Dendritic cell treated with granulocyte-macrophage colony-stimulating factor and Interleukin-4, amounts not matched to agents 40 ng/mL and 50 ng/mL, for 4 days (primary cell): ENCODE results near the gene CYB5A.
A peak's percentile ranks its signal among the peaks of the same experiment; 100 is the strongest.

Experiments used
- H3K27ac Mint-ChIP-seq: one replicate; pipeline ENCODE4 v1.8.0; 2022; ENCODE audit warnings: mild to moderate bottlenecking, mixed read lengths
- H3K27me3 Mint-ChIP-seq: one replicate; pipeline ENCODE4 v1.8.0; 2022; ENCODE audit warnings: mild to moderate bottlenecking, mixed read lengths
- H3K36me3 Mint-ChIP-seq: one replicate; pipeline ENCODE4 v1.8.0; 2022; ENCODE audit warnings: low read depth, mixed read lengths
- H3K4me1 Mint-ChIP-seq: one replicate; pipeline ENCODE4 v1.8.0; 2022; ENCODE audit warnings: low read depth, mixed read lengths
- H3K4me3 Mint-ChIP-seq: one replicate; pipeline ENCODE4 v1.8.0; 2022; ENCODE audit warnings: mild to moderate bottlenecking, moderate library complexity, mixed read lengths
- H3K9me3 Mint-ChIP-seq: one replicate; pipeline ENCODE4 v1.8.0; 2022; ENCODE audit warnings: mixed read lengths
- intact Hi-C: fragments of 100-400 bp; cut with micrococcal nuclease; formaldehyde crosslinking; loops from one replicate; pipeline ENCODE4 v1.15.0; 2022

Gene CYB5A

DNA sequence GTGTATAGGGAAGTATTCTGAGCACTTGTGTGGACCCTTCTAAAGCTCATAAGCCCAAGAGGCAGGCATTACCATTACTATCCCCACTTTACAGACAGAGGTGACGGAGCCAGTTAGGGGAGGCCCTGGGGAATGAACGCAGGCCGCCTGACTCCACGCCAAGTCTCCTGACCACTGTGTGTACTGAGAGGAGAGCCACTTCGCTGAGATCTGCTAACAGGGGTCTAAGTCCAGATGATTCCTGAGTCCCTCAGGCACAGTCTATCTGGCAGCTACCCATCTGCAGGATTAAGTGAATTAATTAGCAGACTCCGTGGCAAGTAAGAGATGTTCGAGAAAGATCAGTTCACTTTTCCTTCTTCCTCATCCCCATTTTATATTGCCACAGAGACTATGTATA lies 13.7 kb downstream of the CYB5A start:
- intact Hi-C loops, result no loop called here

DNA sequence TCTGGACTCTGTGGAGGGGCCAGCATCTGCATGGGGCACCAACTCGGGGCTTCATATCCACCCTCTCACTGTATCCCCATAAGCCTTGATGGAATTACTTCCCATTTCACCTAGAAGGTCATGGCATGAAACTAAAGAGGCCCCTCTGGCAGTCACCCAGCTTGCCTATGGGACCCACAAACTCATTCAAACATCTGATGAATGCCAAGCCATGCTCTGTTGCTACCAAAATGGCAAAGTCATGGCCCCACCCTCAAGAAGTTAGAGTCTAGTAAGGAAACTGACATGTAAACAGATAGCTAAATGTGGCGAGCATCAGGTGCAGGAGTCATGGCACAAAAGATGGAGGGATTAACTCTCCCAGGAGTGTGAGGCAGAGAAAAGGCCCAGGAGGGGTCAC lies 14.5 kb downstream of the CYB5A start:
- no peak overlapping the region for H3K27ac Mint-ChIP-seq
- H3K9me3 Mint-ChIP-seq, result no peaks in the 10 kb centered on the region
- intact Hi-C loops, result no loop called here
- peaks cover 27% of the 10 kb centered on the region for H3K4me1 Mint-ChIP-seq
- peaks cover 12% of the 10 kb centered on the region for H3K36me3 Mint-ChIP-seq
- no peak overlapping the region for H3K4me3 Mint-ChIP-seq
- H3K27me3 Mint-ChIP-seq, result no peaks in the 10 kb centered on the region

More for the DNA sequence above, 13.7 kb downstream of the CYB5A start:
- Mint-ChIP-seq H3K9me3 (no peaks in the 10 kb centered on the region), H3K4me3 (no peak overlapping the region), H3K36me3 (peaks cover 12% of the 10 kb centered on the region), H3K4me1 (peaks cover 31% of the 10 kb centered on the region), H3K27ac (no peak overlapping the region), H3K27me3 (no peaks in the 10 kb centered on the region)

DNA sequence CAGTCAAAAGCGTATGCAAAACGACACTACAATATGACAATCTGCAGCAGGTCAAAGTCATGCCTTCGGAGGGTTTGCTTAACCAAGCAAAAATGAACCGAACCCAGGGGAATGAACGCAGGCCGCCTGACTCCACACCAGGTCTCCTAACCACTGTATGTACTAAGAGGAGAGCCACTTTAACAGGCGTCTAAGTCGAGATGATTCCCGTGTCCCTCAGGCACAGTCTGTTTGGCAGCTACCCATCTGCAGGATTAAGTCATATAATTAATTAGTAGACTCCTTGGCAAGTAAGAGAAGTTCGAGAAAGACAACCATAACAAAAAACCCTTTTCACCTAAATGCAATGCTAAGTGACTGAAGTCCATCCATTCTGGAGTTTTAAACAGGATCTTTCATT lies 15.2 kb downstream of the CYB5A start:
- intact Hi-C loops, result no loop called here
- H3K27ac Mint-ChIP-seq, result no peak overlapping the region
- H3K9me3 Mint-ChIP-seq, result no peaks in the 10 kb centered on the region
- peaks cover 12% of the 10 kb centered on the region for H3K36me3 Mint-ChIP-seq
- H3K4me3 Mint-ChIP-seq, result no peak overlapping the region
- no peaks in the 10 kb centered on the region for H3K27me3 Mint-ChIP-seq
- peaks cover 20% of the 10 kb centered on the region for H3K4me1 Mint-ChIP-seq

DNA sequence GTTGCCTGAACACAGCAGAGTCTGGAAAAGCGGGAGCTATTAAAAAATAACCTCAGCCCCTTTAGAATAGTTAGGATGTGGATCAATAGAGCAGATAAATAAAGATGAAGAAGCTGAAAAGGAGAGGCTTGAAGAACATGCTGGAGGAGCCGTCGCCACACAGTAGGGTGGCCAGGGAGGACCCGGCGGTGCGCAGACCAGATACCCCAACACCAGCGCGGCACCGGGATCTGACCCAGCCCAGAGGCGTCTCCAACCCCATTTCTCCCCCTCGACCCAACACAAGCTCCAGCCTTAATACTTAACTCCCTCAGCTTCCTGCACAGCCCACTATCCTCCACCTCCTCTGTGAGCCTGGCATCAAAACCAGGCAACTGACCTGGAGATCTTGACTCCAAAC lies 16.0 kb downstream of the CYB5A start:
- no peaks in the 10 kb centered on the region for H3K27me3 Mint-ChIP-seq
- no peaks in the 10 kb centered on the region for H3K9me3 Mint-ChIP-seq
- H3K4me3 Mint-ChIP-seq, result no peak overlapping the region
- intact Hi-C loops, result no loop called here
- no peak overlapping the region for H3K27ac Mint-ChIP-seq
- peaks cover 8% of the 10 kb centered on the region for H3K36me3 Mint-ChIP-seq
- H3K4me1 Mint-ChIP-seq, result peaks cover 11% of the 10 kb centered on the region

DNA sequence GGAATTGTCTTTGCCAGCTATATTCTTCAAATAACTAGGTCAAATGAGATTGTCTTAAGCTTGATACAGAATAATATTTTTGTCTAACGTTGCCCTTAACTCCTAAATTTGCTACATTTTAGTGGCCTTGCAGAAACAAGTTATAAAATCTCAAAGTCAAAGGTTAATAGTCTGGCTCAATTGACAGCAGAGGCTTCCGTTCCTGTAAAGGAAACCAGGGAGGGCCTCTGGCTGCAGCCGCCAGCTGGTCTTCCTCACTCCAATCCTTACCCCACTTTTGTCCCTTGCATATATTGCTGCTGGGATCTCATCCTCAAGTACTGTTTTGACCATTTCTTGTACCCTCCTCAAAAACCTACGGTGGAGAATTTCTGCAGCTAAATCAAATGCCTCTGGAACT lies 17.1 kb downstream of the CYB5A start:
- H3K27me3 Mint-ChIP-seq, result no peaks in the 10 kb centered on the region

DNA sequence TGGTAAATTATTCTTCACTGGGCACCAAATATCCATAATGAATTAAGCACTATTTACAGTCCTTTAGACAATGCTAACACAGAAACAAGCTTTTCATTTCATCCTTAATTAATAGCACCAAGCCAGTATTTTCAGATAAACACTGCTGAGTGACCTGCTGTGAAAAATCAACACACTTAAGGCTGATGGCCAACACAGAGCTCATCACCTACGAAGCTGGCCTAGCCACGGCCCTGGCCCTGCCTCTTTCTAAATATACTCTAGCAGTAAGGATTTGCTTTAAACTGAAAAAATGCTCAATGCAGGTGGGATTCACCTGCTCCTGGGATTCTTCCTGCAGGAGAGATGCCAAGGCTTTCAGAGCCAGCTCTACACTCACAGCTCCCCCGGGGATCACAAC lies 18.4 kb downstream of the CYB5A start:
- Mint-ChIP-seq H3K4me3 (no peak overlapping the region), H3K4me1 (peaks cover 4% of the 10 kb centered on the region), H3K36me3 (peaks cover 5% of the 10 kb centered on the region), H3K9me3 (no peaks in the 10 kb centered on the region), H3K27me3 (no peaks in the 10 kb centered on the region), H3K27ac (no peak overlapping the region)
- intact Hi-C loops, result no loop called here

More for the DNA sequence above, 17.1 kb downstream of the CYB5A start:
- no peaks in the 10 kb centered on the region for H3K9me3 Mint-ChIP-seq
- peaks cover 5% of the 10 kb centered on the region for H3K36me3 Mint-ChIP-seq
- H3K27ac Mint-ChIP-seq, result no peak overlapping the region
- no peak overlapping the region for H3K4me3 Mint-ChIP-seq
- peaks cover 10% of the 10 kb centered on the region for H3K4me1 Mint-ChIP-seq
- intact Hi-C loops, result no loop called here

DNA sequence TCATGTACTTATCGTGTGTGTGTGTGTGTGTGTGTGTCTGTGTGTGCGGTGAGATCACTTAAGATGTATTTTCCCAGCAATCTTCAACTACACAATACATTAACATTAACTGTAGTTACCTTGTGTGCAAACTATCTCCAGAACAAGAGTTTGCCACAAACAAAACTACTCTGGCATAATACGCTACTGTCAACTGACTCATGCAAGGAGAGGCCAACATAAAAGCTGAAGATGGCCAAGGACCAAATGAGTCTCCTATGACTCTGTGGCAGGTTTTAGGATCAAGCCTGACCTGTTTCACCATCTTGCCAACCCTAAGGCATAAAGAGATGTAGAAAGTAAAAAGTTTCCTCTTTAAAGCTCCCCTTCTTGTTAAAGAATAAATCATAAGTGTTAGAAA lies 20.1 kb downstream of the CYB5A start:
- H3K4me3 Mint-ChIP-seq, result no peak overlapping the region
- no peak overlapping the region for H3K27ac Mint-ChIP-seq
- H3K27me3 Mint-ChIP-seq, result no peaks in the 10 kb centered on the region
- no peaks in the 10 kb centered on the region for H3K9me3 Mint-ChIP-seq
- H3K4me1 Mint-ChIP-seq, result no peaks in the 10 kb centered on the region
- intact Hi-C loops, result no loop called here
- H3K36me3 Mint-ChIP-seq, result peaks cover 8% of the 10 kb centered on the region

DNA sequence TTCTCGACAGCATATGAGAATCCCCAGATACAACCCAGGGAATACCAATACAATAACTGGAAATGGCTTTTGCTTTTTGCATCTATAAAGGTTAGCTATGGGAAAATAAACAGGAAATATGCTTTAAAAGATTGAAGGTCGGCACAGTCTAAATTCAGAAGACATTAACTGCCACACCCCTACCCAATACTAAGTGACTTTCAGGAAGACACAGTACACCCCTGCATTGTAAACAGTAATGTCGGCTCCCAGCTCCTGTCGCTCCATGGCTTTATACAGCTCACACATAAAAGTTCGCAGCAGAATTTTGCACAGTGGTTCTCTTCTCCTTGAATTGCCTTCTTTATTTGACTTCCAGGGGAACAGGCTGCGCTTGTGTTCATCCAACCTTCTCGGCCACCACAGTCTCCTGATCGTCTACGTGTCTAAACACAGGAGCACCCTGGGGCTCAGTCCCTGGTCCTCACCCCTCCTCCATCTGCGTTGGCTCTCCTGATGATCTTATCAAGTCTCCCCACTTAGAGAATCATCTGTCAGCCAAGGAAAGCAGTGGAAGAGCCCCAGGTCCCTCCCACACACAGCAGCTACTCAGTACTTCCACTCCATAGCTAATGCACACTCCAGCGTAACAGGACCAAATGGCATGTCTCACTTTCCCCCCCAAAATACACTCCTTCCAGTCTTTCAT lies 22.7 kb downstream of the CYB5A start:
- H3K4me1 Mint-ChIP-seq, result peaks cover 7% of the 10 kb centered on the region
- no peaks in the 10 kb centered on the region for H3K27me3 Mint-ChIP-seq
- no peak overlapping the region for H3K4me3 Mint-ChIP-seq
- peaks cover 8% of the 10 kb centered on the region for H3K36me3 Mint-ChIP-seq
- H3K27ac Mint-ChIP-seq, result no peak overlapping the region
- H3K9me3 Mint-ChIP-seq, result no peaks in the 10 kb centered on the region
- intact Hi-C loops, result no loop called here

DNA sequence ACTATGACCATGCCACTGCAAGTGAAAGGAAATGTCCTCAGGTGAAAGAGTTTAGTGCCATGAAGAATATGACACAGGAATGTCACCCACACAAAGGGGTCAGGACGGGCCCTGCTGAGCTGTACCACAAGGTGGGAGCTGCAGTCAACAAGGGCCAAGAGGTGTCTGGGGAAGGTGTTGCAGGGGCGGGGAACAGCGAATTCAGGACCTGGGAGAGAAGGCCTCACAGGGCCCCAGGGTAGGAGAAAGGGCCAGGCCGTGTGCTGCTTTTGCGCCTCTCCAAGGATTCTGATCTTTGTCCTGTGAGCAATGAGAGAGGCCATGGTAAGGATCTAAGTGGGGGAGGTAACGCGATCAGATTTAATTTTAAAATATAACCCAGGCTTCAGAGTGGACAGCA lies 23.6 kb downstream of the CYB5A start:
- Mint-ChIP-seq H3K4me1 (peaks cover 9% of the 10 kb centered on the region), H3K4me3 (no peak overlapping the region), H3K36me3 (peaks cover 8% of the 10 kb centered on the region), H3K27me3 (no peaks in the 10 kb centered on the region), H3K9me3 (no peaks in the 10 kb centered on the region), H3K27ac (no peak overlapping the region)
- intact Hi-C loops, result no loop called here

DNA sequence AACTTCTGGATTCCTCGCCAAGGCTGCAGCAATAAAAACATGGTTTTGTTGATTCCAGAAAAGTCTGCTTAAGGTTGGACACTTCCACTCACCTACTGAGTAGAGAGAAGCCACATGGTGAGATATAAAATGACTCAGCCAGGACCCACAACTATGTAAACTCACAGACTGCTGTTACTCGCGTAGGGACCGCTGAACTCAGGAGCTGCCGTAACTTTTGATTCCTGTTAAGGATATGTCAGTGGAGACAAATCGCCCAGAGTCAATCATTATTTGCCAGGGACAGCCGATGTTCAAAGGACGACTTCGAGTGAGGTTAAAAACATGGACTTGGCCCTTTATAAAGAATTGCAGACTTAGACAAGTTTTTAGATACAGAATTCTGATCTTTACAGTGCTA lies 25.6 kb downstream of the CYB5A start:
- intact Hi-C loops, result no loop called here
- no peaks in the 10 kb centered on the region for H3K27me3 Mint-ChIP-seq
- peaks cover 9% of the 10 kb centered on the region for H3K4me1 Mint-ChIP-seq
- H3K4me3 Mint-ChIP-seq, result no peak overlapping the region
- peaks cover 16% of the 10 kb centered on the region for H3K36me3 Mint-ChIP-seq
- H3K27ac Mint-ChIP-seq, result no peak overlapping the region
- no peaks in the 10 kb centered on the region for H3K9me3 Mint-ChIP-seq

DNA sequence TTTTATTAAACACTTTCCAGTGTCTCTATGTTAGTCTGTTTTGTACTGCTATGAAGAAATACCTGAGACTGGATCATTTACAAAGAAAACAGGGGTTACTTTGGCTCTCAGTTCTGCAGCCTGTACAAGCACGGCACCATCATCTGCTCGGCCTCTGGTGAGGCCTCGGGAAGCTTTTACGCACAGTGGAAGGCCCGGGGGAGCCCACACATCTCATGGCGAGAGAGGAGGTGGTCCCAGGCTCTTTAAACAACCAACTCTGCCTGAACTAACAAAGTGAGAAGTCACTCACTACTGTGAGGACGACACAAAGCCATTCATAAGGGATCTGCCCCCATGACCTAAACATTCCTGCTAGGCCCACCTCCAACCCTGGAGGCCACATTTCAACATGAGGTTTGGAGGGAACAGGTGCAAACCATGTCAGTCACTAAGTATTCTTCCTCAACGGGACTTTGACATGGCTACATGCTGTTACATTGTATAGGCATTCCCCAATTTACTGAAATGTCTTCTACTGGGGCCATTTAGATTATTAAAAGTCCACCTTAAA lies 26.1 kb downstream of the CYB5A start:
- Mint-ChIP-seq H3K36me3 (peaks cover 18% of the 10 kb centered on the region), H3K9me3 (no peaks in the 10 kb centered on the region), H3K27me3 (no peaks in the 10 kb centered on the region), H3K27ac (no peak overlapping the region), H3K4me1 (peaks cover 9% of the 10 kb centered on the region), H3K4me3 (no peak overlapping the region)
- intact Hi-C loops, result no loop called here

DNA sequence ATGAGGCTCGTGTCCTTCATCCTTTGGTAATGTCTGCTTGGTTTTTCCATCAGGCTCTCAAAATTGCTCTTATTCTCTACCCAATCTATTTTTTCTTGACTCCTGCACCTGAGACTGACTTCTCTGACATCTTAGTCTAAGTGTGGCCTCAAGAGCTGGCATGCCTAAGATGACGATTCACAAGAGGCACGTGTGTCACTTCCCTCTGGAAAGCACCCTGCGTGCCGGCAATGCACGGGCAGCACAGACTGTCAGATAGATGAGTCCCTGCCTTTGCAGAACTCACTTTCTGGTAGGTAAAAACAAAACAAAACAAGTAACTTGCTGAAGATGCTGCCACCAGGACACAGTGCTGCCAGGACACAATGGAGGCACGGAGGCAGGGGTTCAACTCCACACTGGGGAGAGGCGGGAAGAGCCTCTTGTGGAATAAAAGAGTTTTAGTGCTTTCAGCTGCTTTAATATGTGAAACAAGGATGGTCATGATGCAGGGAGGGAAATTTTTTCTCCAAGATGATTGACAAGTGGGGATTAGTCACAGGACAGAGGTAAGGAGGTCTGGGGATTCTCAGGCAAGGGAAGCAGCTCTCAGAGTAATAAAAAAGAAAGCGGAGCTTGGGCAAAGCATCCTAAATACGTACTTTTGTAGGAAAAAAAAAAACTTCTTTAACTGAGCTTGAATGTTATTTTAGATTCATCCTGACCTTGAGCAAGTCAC lies 27.3 kb downstream of the CYB5A start:
- intact Hi-C loops, result no loop called here

DNA sequence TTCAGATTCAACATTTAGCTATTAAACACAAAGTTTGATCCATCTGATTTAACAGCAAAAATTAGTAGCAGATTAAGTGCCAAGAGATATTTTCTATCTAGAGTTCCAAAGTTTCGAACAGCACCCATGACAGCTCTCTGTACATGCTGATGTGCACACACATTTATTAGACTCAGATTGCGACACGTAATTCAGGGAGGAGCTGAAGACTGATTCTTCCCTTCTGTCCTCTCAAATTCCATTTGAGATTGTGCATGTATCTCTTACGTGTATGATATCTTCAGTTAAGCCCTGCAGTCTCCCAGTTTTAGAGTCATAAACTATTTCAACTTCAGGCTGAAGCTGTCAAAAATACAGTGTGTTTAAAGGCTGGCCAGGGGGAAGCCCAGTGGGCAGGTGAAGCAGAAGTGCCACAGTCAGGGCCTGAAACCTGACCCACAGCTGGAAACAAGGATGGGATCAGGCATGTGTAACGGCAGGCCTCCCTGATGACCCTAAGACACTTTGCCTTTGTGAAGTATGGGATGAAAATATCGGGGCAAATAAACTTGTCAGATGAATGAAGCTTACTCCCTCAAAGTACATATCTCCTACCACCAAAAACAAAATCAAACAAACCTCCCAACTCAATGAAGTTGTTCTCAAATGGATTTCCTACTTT lies 30.6 kb downstream of the CYB5A start:
- intact Hi-C loops, result no loop called here
- Mint-ChIP-seq H3K9me3 (no peaks in the 10 kb centered on the region), H3K4me1 (peaks cover 9% of the 10 kb centered on the region), H3K4me3 (no peak overlapping the region), H3K27ac (no peak overlapping the region), H3K36me3 (peaks cover 23% of the 10 kb centered on the region), H3K27me3 (no peaks in the 10 kb centered on the region)

More for the DNA sequence above, 27.3 kb downstream of the CYB5A start:
- Mint-ChIP-seq H3K9me3 (no peaks in the 10 kb centered on the region), H3K4me1 (peaks cover 9% of the 10 kb centered on the region), H3K4me3 (no peak overlapping the region), H3K36me3 (peaks cover 18% of the 10 kb centered on the region), H3K27ac (peak overlapping the region; percentile 34), H3K27me3 (no peaks in the 10 kb centered on the region)

DNA sequence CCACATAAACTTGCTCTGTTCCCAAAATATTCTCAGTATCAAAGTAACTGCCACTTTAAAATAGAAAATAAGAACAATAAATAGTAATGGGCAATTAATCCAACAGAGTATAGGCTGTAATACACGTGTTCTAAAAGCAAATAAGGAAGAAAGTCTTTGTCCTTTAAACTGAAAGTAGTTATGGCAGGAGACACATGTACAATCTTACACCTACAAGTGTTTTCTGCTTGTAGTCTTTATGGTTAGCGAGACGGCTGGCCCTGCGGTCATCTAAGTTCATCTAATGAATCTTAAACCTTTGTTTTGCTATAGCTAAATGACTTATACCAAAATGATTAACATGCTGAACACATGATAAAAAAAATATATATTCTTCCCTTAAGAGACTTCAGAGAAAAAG lies 32.4 kb downstream of the CYB5A start:
- intact Hi-C loops, result no loop called here
- no peak overlapping the region for H3K4me3 Mint-ChIP-seq
- peaks cover 23% of the 10 kb centered on the region for H3K36me3 Mint-ChIP-seq
- no peak overlapping the region for H3K27ac Mint-ChIP-seq
- no peaks in the 10 kb centered on the region for H3K9me3 Mint-ChIP-seq
- H3K4me1 Mint-ChIP-seq, result peaks cover 4% of the 10 kb centered on the region
- no peaks in the 10 kb centered on the region for H3K27me3 Mint-ChIP-seq
